IPS DF 4.7 (cell line): ENCODE measurements around the gene GPR176.
"Not testable (repeated sequence)": the region's sequence is repeated elsewhere in the genome, so short reads cannot be mapped to it uniquely, and the experiment has no call there.

Experiments used
- DNase-seq: peaks from one replicate; pipeline ENCODE4 v3.0.0-alpha.2; 2013; ENCODE audit warnings: low spot score; ENCODE audit errors: extremely low read depth

Gene GPR176

DNA sequence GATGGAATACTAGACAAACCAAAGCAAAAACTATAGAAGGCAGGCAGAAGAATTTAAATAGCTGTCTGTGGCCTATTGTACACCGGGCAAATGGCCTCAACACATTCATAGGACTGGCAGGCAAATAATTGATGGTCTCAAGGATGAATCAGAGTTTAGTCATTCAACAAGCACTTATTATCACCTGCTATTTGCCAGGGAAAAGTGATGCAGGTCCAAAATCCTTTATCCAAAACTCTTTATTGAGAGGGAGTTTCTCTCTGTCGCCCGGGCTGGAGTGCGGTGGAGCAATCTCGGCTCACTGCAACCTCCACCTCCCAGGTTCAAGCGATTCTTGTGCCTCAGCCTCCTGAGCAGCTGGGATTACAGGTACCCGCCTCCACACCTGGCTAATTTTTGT is 16.1 kb upstream of the GPR176 start:
- DNase-seq = no peak

DNA sequence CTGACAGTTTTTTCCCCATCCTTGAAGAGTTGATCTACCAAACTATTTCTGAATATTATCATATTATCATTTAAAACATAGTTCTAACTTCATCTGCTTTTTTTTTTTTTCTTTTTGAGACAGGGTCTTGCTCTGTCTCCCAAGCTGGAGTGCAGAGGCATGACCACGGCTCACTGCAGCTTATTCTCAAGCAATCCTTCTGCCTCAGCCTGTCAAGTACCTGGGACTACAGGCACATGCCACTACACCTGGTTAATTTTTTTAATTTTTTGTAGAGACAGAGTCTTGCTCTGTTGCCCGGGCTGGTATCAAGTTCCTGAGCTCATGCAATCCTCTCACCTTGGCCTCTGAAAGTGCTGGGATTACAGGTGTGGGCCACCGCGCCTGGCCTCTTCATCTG is 15.2 kb upstream of the GPR176 start:
- DNase-seq = no peak

DNA sequence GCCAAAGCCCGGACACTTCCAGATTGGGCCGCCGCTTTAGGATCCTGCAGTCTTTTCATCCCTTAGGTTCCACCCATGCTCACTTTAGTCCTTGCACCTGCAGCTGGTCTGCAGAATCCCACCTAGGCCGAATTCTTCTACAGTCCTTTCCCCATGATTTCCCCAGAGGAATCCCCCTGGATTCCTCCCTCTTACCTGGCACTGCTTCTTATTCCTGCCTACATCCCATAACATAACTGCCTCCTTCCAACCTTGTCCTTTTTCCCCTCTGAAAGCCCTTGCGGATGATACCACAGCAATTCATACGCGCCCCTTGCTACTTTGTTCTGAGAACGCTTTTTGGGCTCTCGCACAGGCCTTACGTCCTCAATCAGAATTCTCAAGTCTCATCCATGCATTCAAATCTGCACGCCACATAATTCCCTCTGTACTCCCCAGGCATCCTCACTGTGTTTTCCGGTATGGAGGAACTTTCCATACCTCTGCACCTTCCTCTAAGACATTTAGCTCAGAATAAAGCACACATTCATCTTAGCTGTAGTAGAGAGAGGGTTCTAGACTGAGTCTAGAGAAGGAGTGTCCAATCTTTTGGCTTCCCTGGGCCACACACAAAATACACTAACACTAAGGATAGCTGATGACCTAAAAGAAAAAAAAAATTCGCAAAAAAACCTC is 14.5 kb upstream of the GPR176 start:
- DNase-seq = no peak

DNA sequence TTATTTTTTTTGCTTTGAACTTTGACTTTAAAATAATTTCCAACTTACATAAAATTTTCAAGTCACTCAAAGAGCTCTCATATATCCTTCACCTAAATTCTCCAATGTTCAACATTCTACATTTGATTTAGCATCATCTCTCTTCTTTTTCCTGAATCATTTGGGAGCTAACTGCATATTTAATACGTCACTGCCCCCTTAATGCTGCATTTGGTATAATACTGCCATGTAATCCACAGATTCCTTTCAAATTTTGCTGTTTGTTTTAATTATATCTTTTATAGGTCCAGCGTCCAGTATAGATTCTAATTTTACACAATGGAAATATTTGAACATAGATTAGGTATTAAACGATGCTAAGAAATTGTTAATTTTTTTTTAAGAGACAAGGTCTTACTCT is 11.5 kb upstream of the GPR176 start:
- DNase-seq = no peak

DNA sequence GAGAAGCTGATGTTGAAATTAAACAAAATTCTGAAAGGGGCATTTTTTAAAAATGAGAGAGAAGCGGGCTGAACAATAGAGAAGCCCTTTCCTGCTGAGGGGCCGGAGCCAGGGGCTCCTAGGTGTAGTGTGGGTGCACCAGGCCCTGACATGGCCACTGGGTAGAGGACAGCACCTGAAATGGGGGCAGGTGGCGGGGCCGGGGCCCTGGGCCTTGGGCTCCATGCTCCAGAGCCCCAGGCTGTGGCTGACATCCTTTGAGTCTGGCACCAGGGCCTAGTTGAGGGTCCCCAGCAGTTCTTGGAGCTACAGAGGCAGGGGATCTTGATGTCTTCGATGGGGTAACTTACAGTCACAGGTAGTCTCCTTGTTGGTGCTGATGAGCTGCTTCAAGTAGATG is 6.5 kb upstream of the GPR176 start:
- DNase-seq = no peak

DNA sequence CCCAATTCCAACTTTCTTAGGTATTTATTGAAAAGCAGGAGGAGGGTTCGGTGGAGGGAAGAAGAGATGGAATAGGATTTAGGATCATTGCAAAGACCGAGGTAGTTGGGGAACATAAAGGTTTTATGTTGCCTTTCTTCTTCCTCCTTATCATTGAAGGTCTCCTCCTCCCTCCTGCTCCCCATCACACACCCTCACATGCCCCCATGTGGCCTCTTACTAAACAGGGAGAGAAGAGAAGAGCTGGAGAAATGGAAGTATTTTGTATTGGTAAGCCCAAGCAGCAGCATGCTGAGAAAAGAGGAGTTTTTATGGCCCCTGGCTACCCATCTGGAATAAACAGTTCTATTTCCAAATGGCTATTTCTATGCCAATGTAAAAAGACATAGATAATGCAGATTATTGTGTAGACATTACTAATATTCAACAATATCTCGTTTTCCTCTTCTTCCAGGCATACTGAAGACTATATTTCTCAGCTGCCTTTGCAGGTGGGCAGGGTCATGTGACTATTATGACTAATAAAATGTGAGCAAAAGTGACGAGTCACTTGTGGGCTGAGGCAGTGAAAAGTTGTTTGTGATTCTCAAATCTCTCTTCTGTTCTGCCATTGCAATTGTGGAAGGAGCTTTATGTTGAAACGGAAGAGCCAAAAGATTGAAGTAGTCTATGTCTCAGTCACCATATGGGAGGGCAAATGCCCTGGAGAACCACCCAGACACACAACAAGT is 5.2 kb upstream of the GPR176 start:
- DNase-seq = no peak

DNA sequence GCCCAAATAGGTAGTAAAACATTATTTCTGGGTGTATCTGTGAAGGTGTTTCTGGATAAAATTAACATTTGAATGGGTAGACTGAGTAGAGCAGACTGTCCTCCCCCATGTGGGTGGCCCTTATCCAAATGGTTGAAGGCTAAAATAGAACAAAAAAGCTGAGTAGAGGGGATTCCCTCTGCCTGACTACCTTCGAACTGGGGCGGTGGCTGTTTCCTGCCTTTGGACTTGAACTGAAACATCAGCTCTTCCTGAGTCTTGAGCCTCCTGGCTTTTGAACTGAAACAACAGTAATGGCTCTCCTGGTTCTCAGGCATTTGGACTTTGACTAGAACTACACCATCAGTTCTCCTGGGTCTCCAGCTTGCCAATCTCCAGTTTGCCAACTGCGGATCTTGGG is 4.4 kb upstream of the GPR176 start:
- no peak for DNase-seq

DNA sequence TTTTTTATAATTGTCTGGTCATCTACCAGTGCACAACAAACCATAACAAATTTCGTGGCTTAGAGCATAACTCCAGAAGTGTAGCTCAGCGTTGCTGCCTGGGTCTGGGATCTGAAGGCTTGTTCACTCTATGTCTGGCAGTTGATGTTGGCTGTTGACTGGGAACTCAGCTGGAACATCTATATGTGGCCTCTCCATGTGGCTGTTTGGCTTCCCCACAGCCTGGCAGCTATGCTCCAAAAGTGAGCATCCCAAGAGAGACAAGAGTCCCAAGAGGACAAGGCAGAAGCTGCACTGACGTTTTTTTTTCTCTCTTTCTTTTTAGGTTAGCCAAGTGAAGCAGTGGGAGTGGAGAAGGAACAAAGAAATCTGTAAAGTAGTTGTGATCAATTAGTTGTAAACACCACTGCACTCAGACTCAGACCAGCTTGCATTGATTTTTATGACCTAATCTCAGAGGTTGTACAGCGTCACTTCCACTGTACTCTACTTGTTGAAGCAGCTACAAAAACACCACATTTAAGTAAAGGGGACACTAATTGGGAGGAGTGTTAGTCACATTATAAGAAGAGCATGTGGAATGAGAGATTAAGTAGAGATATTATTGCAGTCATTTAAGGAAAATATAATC is 2.5 kb upstream of the GPR176 start:
- DNase-seq = no peak

DNA sequence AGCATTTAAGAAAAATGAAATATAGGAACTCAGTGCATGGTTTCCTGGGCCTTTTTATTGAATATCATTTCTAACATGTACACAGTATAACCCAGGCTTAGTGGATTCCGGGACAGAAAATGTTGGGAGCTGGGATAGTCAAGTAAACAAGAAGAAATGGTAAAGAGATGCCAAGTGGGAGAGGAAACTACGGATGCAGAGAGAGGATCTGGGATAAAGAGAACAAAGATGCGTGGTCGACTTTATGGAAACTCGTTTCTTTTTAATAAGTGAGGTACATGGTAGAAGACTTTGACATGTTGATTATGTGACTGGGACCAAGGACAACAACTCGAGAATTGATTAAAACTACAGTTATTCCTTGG is 1.2 kb upstream of the GPR176 start:
- no peak for DNase-seq

DNA sequence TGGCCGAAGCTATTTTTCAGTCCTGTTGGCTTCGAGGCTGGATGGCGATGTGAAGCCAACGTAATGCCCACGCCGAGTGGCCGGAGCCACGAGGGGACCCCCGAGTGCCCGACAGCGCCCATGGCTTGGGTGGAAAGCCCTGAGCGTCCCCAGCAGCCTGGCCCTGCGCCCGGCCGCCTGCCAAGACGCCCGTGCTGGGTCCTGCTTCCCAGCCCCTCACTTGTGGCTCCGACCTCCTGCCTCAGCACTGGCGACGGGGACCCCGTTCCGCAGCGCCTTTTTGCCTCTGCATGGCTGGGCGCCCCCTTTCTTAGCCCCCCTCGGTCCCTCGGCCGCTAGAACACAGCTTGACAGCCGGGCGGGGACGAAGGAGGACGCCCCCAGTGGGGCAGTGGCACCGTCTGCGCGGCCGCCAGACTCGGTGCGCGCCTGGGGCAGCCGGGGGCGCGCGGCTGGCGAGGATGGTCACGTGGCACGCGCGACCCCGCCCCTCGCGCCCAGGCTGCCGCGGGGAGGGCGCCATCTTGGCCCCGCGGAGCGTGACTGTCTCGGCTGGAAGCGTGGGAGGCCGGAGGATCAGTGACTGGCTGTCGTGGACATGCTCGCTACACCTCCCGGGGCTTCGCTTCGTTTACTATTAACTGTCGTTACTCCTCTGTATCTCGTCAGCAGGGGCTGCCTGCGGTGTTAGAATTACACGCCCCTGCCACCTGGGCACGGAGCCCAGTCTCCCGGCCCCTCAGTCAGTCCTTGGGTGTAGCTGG is 626 bp upstream of the GPR176 start:
- DNase-seq = no peak

DNA sequence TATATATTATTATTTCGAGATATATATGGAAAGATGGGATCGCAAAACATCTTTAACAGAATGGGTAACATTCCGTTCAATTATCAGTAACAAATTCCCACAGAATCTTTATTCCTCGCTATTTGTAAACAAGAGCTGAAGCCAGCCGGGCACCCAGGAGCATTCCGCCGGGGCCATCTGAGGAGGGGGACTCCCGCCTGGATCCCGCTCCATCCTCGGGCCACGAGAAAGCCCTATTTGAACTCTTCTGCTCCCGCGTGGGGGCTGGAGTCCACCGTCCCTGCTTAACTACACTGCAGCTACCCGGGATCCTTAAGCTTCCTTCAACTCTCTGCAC is 687 bp downstream of the GPR176 start:
- DNase-seq = no peak

DNA sequence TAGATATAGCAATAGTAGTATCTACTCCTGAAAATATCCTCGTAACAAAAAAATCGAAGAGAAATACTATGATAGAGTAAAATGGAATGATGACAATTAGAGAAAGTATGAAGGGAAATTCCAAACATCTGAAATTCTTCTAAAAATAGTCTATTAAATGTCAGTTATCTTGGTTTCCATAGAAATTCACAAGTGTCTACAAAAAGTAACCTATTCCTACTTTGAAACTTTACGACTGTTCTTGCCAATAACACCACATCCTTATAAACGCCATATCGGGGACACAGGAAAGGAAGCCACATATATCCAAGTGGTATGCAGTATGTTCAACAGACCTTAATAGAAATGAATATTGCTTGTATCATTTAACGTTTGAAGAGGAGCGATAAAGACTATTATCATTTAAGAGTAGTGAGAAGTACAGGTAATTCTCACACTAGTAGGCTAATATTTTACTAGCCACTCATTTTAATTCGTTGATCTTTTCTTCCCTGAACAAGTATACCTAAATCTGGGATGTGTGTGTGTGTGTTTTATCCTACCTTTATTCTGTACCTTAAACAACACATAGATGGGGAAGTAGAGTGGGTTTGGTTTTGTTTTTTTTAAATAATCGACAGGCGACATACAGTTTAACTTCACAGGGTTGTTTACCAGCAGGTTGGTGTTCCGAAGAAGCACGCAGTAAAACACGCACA is 1.2 kb downstream of the GPR176 start:
- no peak for DNase-seq

DNA sequence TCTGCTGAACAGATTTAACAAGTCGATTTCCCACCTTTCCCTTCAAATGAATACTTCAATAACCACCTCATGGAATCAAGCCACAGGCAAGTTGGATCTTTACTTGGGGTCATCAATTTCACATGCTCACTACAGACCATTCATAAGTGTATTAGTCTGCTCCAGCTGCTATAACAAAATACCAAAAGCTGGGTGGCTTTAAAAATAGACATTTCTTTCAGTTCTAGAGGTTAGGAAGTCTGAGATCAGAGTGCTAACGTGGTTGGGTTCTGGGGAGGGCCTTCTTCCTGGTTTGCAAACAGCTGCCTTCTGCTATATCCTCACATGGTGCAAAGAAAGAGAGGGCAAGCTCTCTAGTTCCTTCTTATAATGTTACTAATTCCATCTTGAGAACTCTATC is 5.1 kb downstream of the GPR176 start:
- DNase-seq = no peak

DNA sequence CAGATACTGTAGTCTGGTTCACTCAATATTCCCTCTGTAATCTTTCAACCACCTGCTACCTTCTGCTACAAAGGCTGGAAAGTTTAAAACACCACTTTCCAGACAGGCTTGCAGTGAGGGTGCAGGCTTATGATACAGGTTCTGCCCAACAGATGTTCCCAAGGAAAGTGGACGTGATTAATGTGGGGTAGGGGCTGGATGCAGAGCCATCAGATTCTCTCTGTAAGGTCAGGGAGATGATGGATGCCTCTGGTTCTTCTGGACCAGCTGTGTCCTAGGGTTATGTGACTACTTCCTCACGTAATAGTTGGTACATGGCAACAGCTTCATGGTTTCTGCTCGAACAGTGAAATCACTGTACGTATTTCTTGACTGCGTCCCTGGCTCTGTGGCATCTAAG is 11.1 kb downstream of the GPR176 start:
- no peak for DNase-seq

DNA sequence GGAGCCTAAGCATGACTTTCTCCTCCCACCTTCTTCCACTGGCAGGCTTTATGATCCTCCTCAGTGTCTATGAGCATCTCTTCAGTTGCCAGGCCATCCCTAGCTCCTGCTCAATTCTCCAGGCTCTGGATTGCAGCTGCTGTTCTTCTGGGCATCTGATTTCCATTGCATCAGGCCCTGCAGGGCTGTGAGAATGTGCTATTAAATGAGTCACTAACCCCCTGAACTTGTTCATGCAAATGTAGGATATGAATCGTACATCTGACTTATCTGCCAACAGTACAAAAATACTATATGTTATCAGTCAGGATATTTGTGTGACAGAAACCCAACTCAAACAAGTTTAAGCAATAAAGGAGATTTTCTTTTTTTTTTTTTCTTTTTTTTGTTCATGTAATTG is 11.9 kb downstream of the GPR176 start:
- no peak for DNase-seq

DNA sequence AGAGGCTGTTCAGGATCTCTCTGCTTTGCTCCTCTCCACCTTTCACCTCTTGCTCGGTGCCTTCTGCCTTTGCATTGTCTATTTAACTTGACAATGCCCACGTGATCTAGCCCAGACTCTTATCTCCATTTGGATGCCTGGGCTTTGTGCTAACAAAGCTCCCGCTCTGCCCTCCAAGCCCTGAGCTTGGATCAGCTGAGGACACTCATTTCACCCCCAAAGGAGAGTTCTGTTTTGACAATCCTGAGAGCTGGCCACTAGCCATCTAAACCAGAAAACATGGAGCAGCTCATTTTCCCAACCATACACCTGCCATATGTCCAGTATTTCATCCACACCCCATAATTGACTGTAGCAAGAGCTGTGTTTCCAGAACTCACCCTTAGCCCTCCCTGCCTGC is 12.8 kb downstream of the GPR176 start:
- no peak for DNase-seq

DNA sequence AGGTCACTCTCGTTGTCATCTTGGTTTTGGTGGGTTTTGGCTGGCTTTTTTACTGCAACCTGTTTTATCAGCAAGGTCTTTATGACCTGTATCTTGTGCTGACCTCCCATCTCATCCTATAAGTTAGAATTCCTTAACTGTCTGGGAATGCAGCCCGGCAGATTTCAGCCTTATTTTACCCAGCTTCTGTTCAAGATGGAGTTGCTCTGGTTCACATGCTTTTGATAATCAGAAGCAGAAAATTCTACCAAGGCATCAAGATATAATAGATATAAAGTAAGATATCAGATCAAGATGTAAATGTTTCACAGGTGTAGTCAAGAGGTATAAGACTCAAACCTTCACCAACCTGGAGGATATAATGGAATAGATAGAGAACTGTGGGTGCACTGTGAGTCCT is 16.0 kb downstream of the GPR176 start:
- no peak for DNase-seq

DNA sequence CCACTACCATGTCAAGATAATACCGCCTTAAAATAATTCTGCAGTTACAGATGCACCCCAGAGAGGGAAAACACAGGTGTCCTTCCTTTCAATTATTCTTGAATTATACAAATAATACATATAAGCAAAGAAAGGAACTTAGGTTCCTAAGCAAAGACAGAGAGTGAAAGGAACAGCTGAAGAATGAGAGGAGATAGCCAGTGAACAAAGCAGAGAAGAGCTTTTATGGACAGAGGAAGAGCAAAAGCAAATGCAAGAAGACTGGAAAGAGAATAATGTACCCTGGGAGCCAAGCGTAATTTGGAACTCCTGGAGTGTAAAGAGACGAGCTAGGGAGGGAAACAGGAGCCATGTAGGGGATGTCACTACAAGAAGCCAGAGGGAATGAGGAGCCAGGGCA is 21.7 kb downstream of the GPR176 start:
- no peak for DNase-seq

DNA sequence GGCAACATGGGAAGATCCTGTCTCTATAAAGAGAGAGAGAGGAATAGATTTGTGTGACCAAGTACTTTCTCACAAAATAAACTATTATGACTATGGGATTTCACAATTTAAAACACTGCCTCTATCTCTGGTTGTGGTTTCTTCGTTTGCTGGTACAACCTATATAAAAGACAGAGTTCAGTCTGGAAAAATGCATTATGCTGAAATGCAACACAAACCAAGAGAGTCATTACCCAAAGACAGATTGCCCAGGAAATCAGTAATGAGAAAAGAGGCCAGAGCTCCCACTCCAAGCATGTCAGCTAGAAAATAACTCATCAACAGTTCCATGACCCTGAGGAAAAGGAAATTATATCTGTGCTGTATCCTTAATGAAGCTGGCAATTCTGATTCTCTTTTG is 23.2 kb downstream of the GPR176 start:
- DNase-seq = no peak

DNA sequence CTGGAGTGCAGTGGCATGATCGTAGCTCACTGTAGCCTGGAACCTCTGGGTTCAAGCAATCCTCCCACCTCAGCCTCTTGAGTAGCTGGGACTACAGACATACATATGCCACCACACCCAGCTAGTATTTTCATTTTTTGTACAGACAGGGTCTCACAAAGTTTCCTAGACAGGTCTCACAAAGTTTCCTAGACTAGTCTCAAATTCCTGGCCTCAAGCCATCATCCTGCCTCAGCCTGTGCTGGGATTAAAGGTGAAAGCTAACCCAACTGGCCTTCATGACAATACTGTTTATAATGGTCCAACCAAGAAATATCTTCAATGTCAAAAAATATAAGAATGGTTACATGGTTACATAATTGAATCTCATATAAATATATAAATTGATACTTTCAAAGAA is 24.0 kb downstream of the GPR176 start:
- DNase-seq = no peak

DNA sequence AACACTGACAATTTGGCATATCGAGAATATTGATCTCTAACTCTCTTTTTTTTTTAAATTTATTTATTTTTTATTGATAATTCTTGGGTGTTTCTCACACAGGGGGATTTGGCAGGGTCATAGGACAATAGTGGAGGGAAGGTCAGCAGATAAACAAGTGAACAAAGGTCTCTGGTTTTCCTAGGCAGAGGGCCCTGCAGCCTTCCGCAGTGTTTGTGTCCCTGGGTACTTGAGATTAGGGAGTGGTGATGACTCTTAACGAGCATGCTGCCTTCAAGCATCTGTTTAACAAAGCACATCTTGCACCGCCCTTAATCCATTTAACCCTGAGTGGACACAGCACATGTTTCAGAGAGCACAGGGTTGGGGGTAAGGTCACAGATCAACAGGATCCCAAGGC is 27.0 kb downstream of the GPR176 start:
- DNase-seq = not testable (repeated sequence)

DNA sequence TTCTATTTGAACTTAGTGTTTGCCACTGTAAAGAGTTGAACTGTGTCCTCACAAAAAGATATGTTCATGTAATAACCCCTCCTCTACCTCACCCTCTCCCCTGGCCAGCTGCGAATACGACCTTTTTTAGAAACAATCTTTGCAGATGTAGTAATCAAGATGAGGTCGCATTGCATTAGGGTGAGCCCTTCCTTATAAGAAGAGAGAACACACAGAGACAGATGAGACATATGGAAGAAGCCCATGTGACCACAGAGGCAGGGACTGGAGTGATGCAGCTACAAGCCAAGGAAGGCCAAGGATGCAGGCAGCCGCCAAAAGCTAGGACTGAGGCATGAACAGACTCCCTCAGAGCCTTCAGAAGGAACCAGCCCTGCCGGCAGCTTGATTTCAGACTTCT is 27.6 kb downstream of the GPR176 start:
- no peak for DNase-seq
